ENCODE measurements around the gene C6orf62. TPM values are rescaled to one million over a fixed set of nuclear protein-coding genes. Genes with fewer than 3 reads are reported as not detected.

The C6orf62 gene
- total and polyA plus RNA-seq, 2 of the 4 experiments (the other 2 are of a cell fraction), result 47.5 to 50.7 TPM

- Histone ChIP-seq H3K36me3 (ENCODE audit: control insufficient read depth, insufficient read depth, low read length) (no peaks in the 10 kb centered on the region), H2BK120ac (ENCODE audit: low read depth, low read length) (no peak overlapping the region), H3K4me2 (ENCODE audit: low read depth, low read length) (no peak overlapping the region), H3K27ac (ENCODE audit: insufficient read depth, low read length) (no peak overlapping the region), H2AK5ac (ENCODE audit: low read depth, low read length) (no peak overlapping the region), H4K5ac (ENCODE audit: low read depth, low read length) (no peak overlapping the region), H3K27me3 (ENCODE audit: control insufficient read depth, insufficient read depth, low read length) (no peaks in the 10 kb centered on the region), H2AFZ (replicated peaks; ENCODE audit: low read length, poor library complexity) (no peak overlapping the region), H3K56ac (ENCODE audit: extremely low read depth, insufficient read depth, low read length) (no peak overlapping the region), H3K9me3 (ENCODE audit: control insufficient read depth, insufficient read depth, low read length) (no peaks in the 10 kb centered on the region), H3K4me1 (ENCODE audit: control insufficient read depth, insufficient read depth, low read length) (no peaks in the 10 kb centered on the region), H4K8ac (ENCODE audit: low read depth in 2 of 2, low read length in 2 of 2) (no peak overlapping the region), H3K23ac (ENCODE audit: low read depth, low read length) (no peak overlapping the region), H2AK9ac (replicated peaks; ENCODE audit: low read depth, low read length, poor library complexity) (no peak overlapping the region), H3K4ac (ENCODE audit: low read depth, low read length) (no peak overlapping the region), H3K9ac (ENCODE audit: low read depth, low read length) (no peak overlapping the region), H2BK15ac (ENCODE audit: low read depth, low read length) (no peak overlapping the region), H3K9me1 (ENCODE audit: insufficient read depth, low read length) (no peaks in the 10 kb centered on the region), H3K14ac (replicated peaks; ENCODE audit: low read depth, low read length) (no peak overlapping the region), H4K91ac (ENCODE audit: insufficient read depth, low read depth, low read length) (no peak overlapping the region), H2BK5ac (ENCODE audit: low read depth, low read length, poor library complexity, severe bottlenecking) (no peak overlapping the region), H4K20me1 (ENCODE audit: insufficient read depth, low read length) (no peaks in the 10 kb centered on the region), H3K79me1 (ENCODE audit: low read depth in 1 of 2, low read length in 2 of 2) (no peaks in the 10 kb centered on the region), H3K4me3 (ENCODE audit: insufficient read depth, low read depth, low read length) (no peak overlapping the region), H2BK20ac (ENCODE audit: low read depth, low read length) (no peak overlapping the region), H3K18ac (ENCODE audit: low read depth, low read length) (no peak overlapping the region)
- WGBS, 2 experiments (ENCODE audit: extremely low coverage in 2 of 2, insufficient read length in 1 of 2), result 96% methylated on average over 5 of the region's 6 CpGs; no CpG with 5 or more reads in 1 of the 2 experiments
- ChIA-PET CTCF (no interaction called here), POLR2A (ENCODE audit: unreplicated experiment) (no interaction called here)
- TF ChIP-seq RCOR1 (IDR thresholded peaks at IDR 0.05; ENCODE audit: insufficient replicate concordance, low read length) (no peak), CEBPB (IDR thresholded peaks at IDR 0.05; ENCODE audit: low read depth, low read length) (no peak), MAZ (IDR thresholded peaks at IDR 0.05; ENCODE audit: borderline replicate concordance, low read depth, low read length) (no peak), MXI1 (IDR thresholded peaks at IDR 0.05; ENCODE audit: borderline replicate concordance, low read depth, low read length) (no peak), BHLHE40 (IDR thresholded peaks at IDR 0.05; ENCODE audit: low read depth, low read length) (no peak), USF2 (IDR thresholded peaks at IDR 0.05; ENCODE audit: low read depth, low read length) (no peak), RAD21 (IDR thresholded peaks at IDR 0.05; ENCODE audit: low read length) (no peak), RFX5 (IDR thresholded peaks at IDR 0.05; ENCODE audit: low read depth, low read length) (no peak)
- BruUV-seq (replicated peaks), result no TSS peak
- intact Hi-C loops (cut with micrococcal nuclease), result no loop called here
- DNase-seq (no peak), ATAC-seq (ENCODE audit: low read depth) (no peak)
- in situ Hi-C loops (cut with MboI; ENCODE audit: low sequenced_read_pairs), result no loop called here
- dilution Hi-C loops (cut with HindIII; ENCODE audit: low sequenced_read_pairs, unreplicated experiment), result no loop called here
Observed at GRCh38 chr6:24757611-24758010, 38.7 kb upstream of the C6orf62 start.

Data from IMR-90 (cell line).